Melanocyte of skin (primary cell): ENCODE results near the gene UMODL1. TPM values are rescaled to one million over a fixed set of nuclear protein-coding genes. Genes with fewer than 3 reads are reported as not detected.

Source experiments
- total RNA-seq, 2 donors: library from RNA; depleted of rRNA; stranded (reverse); fragments of >200 nt; gene quantifications; 2 replicates each; pipeline ENCODE4 v1.2.3, GENCODE V29; 2012

Gene UMODL1, protein sequence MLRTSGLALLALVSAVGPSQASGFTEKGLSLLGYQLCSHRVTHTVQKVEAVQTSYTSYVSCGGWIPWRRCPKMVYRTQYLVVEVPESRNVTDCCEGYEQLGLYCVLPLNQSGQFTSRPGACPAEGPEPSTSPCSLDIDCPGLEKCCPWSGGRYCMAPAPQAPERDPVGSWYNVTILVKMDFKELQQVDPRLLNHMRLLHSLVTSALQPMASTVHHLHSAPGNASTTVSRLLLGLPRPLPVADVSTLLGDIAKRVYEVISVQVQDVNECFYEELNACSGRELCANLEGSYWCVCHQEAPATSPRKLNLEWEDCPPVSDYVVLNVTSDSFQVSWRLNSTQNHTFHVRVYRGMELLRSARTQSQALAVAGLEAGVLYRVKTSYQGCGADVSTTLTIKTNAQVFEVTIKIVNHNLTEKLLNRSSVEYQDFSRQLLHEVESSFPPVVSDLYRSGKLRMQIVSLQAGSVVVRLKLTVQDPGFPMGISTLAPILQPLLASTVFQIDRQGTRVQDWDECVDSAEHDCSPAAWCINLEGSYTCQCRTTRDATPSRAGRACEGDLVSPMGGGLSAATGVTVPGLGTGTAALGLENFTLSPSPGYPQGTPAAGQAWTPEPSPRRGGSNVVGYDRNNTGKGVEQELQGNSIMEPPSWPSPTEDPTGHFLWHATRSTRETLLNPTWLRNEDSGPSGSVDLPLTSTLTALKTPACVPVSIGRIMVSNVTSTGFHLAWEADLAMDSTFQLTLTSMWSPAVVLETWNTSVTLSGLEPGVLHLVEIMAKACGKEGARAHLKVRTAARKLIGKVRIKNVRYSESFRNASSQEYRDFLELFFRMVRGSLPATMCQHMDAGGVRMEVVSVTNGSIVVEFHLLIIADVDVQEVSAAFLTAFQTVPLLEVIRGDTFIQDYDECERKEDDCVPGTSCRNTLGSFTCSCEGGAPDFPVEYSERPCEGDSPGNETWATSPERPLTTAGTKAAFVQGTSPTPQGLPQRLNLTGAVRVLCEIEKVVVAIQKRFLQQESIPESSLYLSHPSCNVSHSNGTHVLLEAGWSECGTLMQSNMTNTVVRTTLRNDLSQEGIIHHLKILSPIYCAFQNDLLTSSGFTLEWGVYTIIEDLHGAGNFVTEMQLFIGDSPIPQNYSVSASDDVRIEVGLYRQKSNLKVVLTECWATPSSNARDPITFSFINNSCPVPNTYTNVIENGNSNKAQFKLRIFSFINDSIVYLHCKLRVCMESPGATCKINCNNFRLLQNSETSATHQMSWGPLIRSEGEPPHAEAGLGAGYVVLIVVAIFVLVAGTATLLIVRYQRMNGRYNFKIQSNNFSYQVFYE
- total RNA-seq: not detected

DNA sequence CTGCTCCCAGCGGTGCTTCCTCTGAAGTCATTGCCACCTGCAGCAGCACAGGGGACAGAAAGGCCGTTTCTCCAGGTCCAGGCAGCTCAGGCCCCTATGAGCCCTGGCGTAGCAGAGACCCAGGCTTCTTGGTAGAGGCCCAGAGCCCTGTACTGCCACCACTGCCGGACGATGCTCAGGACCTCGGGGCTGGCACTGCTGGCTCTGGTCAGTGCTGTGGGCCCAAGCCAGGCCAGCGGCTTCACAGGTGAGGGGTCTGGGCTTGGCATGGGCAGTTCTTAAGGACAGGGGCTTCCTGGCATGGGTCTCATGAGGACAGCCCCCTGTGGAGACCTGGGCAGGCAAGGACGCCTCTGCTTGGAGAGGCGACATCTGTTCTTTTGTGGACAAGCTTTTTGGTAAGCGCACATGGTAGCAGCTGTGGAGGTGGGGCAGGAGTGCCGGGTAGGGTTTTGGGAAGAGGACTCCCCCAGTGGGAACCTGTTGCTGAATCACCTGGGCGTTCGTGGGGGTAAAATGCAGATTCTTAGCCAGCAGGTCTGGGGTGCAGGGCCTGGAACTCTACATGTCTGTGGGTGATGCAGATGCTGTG lies at the start of gene UMODL1:
TSS of gene UMODL1 (plus strand) at position 172 of the 592 bp plus-strand sequence. CDS start at position 172, 0 bp downstream.

Other genes with a start within 250 kb of the UMODL1 start
- gene PRDM15, start 192.0 kb upstream of the UMODL1 start, total RNA-seq: 1 to 10 TPM; 4.5 to 6.3 TPM
- gene C2CD2, start 117.3 kb upstream of the UMODL1 start, total RNA-seq: 10 to 100 TPM; 11.7 to 16.7 TPM
- gene ZBTB21, start 61.0 kb upstream of the UMODL1 start, total RNA-seq: 10 to 100 TPM; 14.8 to 16.7 TPM
- gene ABCG1, start 147.8 kb downstream of the UMODL1 start, total RNA-seq: under 1 TPM in 1 of 2 donors, not detected in 1; under 0.01 TPM
- 1 to 10 TPM; 2.4 to 6.7 TPM for gene TFF3, start 244.1 kb downstream of the UMODL1 start, total RNA-seq